Fibroblast of the aortic adventitia (primary cell): Measurements from ENCODE around the gene SLC6A11. TPM values are rescaled to one million over a fixed set of nuclear protein-coding genes. Genes with fewer than 3 reads are reported as not detected.

Experiments used
- DNase-seq: peaks from one replicate; pipeline ENCODE4 v3.0.0-alpha.2; 2010; ENCODE audit warnings: low read depth
- H3K4me3 ChIP-seq: 2 replicates; pipeline ENCODE4 v1.5.1; 2011; ENCODE audit warnings: low read depth, mild to moderate bottlenecking, control low read depth, low read length, moderate library complexity
- CTCF ChIP-seq: IDR thresholded peaks from 2 replicates; pipeline ENCODE4 v1.5.1; 2011; ENCODE audit warnings: mild to moderate bottlenecking, low read length, control low read depth, inconsistent platforms; ENCODE audit not compliant: insufficient read depth
- total RNA-seq: library from RNA; depleted of rRNA; stranded (reverse); fragments of >200 nt; gene quantifications from 2 replicates; pipeline ENCODE4 v1.2.3, GENCODE V29; 2012; ENCODE audit warnings: low replicate concordance

SLC6A11 gene
- total RNA-seq, 1 donor = not detected

GRCh38 chr3:10808130-10808735 lies 7.8 kb upstream of the SLC6A11 start:
- no peak overlapping the region for H3K4me3 ChIP-seq
- DNase-seq = no peak
- TF ChIP-seq CTCF = no peak

- DNase-seq = no peak
- no peak for TF ChIP-seq CTCF
- no peak overlapping the region for H3K4me3 ChIP-seq
Observed at GRCh38 chr3:10808974-10809373, 7.1 kb upstream of the SLC6A11 start.

- DNase-seq = no peak
- no peak overlapping the region for H3K4me3 ChIP-seq
- TF ChIP-seq CTCF = no peak
Observed at GRCh38 chr3:10810376-10810775, 5.7 kb upstream of the SLC6A11 start.

GRCh38 chr3:10813425-10813824 lies 2.6 kb upstream of the SLC6A11 start:
- DNase-seq = no peak
- no peak for TF ChIP-seq CTCF
- H3K4me3 ChIP-seq = no peak overlapping the region

- H3K4me3 ChIP-seq = no peak overlapping the region
- no peak for TF ChIP-seq CTCF
- DNase-seq = no peak
Observed at GRCh38 chr3:10814623-10815022, 1.4 kb upstream of the SLC6A11 start.

- no peak for TF ChIP-seq CTCF
Observed at GRCh38 chr3:10815487-10815886, 541 bp upstream of the SLC6A11 start.

GRCh38 chr3:10816863-10817253 lies 830 bp downstream of the SLC6A11 start:
- no peak for DNase-seq
- H3K4me3 ChIP-seq = no peak overlapping the region
- TF ChIP-seq CTCF = no peak

More at GRCh38 chr3:10815487-10815886, 541 bp upstream of the SLC6A11 start:
- no peak for DNase-seq
- no peak overlapping the region for H3K4me3 ChIP-seq
